Stimulated activated CD8-positive, alpha-beta memory T cell treated with anti-CD3 and anti-CD28 coated beads, Interleukin-12 subunit alpha, Interleukin-12 subunit beta, amount 100 ng/mL, for 24 hours (primary cell): ENCODE results near the gene ZNF555.

ENCODE experiments used
- DNase-seq: peaks from one replicate; pipeline ENCODE4 v3.0.0-alpha.2; 2020; ENCODE audit errors: extremely low read depth

ZNF555 gene

DNA sequence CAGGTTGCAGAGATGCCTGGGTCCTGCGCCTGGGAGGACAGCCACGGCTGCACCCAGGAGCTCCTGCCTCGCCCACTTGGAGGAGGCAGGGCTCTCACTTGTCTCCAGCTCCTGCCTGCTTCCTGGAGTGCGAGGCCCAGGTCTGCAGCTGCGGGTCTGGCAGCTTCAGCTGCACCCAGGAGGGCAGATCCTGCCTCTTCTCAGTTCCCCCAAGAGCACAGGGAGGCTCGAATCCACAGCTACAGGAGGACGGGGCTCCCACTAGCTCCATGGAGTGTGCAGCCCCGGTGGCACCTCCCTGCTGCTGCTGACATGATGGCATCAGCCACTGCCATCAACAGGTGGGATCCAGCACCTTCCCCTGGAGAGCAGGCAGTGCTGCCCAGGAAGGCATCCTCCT is 17.1 kb upstream of the ZNF555 start:
- DNase-seq: no peak

DNA sequence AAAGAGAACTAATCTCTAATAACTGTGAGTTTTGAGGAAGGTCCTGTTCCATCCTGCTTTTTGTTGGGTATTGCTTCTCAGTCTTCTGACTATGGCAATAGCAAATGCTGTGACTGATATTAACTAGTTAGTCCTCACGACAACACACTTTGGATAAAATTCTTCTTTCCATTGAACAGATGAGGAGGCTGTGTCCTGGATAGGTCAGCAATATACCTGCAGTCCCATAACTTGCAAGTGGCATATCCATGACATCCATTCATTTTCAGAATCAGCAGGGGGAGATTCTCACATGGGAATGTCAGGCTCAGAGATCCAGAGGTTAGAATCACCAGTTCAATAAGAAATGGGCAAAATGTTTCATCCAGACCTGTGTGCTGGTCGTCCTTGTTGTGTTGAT is 14.3 kb upstream of the ZNF555 start:
- no peak for DNase-seq

DNA sequence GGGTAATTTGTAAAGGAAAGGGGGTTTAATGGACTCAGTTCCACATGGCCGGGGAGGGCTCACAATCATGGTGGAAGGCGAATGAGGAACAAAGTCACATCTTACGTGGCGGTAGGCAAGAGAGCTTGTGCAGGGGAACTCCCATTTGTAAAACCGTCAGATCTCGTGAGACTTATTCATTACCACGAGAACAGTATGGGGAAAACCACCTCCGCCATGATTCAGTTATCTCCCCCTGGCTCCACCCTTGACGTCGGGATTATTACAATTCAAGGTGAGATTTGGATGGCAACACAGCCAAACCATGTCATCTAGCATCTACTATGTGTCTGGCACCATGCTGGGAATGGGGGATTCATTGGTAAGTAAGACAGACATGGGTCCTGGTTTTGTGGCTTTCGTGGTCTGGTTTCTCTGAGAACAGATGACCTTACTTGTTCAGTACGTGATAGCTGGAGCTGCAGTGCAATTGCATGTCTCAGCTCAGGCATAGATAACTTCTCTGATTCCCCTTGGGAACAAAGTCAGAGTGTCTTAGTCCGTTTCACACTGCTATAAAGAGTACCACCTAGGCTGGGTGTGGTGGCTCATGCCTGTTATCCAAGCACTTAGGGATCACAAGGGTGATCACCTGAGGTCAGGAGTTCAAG is 13.3 kb upstream of the ZNF555 start:
- no peak for DNase-seq

DNA sequence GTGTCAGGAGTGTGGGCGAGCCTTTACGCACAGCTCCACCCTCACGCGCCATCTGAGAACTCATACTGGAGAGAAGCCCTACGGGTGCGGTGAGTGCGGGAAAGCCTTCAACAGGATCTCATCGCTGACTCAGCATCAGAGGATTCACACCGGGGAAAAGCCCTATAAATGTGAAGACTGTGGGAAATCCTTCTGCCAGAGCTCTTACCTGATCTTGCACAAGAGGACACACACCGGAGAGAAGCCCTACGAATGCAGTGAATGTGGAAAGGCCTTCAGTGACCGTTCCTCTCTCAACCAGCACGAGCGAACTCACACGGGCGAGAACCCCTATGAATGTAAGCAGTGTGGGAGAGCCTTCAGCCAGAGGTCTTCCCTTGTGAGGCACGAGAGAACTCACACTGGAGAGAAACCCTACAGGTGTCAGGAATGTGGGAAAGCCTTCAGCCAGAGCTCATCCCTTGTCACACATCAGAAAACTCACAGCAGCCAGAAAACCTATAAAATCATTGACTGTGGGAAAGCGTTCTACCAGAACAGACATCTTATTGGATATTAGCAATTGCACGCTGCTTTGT is 6.9 kb upstream of the ZNF555 start:
- DNase-seq: no peak

DNA sequence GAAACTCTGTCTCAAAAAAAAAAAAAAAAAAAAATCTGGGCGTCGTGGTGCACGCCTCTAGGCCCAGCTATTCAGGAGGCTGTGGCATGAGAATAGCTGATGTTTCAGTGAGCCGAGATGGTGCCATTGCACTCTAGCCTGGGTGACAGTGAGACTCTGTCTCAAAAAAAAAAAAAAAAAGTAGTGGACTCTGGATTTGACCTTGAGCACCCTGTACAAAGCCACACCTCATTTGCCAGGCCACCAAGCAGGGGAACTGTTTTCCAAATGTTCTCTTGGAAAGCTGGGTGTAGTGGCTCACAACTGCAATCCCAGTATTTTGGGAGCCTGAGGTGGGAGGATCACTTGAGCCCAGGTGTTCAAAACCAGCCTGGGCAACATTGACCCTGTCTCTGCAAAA is 3.8 kb upstream of the ZNF555 start:
- no peak for DNase-seq

DNA sequence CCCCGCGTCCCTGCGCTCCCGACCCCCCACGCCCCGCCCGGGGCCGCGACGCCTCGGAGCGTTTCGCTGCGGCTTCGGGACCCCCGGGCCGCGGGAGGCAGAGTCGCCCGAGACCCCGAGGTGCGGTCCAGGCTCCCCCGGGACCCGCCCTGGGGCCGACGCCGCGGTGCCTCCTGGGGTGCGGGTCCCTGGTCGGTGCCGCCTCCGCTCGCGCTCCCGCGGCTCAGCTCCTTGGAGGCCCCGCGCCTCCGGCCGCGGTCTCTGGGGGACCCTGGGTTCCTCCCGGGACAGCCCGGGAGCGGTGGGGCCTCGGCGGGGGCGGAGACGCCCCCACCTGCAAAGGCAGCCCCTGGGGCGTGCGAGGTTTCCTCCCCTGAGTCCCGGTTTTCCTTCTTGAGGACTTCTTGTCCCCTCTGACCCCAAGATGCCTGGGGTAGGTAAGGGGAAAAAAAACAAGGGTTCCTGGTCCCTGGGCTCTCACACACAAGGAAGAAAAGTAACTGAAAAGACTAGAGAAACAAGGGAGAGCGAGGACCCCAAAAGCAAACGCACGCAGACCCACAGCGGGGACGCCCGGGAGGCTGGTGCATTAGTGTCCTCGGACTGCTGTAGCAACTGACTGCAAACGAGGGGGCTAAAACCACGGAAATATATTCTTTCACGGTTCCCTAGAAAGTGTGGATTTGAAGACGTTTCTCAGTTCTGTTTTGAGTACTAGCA is 740 bp downstream of the ZNF555 start:
- DNase-seq: no peak

DNA sequence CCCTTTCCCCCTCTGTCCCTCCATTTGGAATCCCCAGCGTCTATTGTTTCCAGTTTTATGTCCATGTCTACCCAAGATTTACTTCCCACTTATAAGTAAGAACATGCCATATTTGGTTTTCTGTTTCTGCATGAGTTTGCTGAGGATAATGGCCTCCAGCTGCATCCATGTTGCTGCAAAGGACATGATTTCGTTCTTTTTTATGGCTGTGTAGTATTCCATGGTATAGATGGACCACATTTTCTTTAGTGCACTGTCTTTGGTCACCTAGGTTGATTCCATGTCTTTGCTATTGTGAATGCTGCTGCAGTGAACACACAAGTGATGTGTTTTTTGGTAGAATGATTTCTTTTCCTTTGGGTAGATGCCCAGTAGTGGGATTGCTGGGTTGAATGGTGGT is 3.8 kb downstream of the ZNF555 start:
- no peak for DNase-seq

DNA sequence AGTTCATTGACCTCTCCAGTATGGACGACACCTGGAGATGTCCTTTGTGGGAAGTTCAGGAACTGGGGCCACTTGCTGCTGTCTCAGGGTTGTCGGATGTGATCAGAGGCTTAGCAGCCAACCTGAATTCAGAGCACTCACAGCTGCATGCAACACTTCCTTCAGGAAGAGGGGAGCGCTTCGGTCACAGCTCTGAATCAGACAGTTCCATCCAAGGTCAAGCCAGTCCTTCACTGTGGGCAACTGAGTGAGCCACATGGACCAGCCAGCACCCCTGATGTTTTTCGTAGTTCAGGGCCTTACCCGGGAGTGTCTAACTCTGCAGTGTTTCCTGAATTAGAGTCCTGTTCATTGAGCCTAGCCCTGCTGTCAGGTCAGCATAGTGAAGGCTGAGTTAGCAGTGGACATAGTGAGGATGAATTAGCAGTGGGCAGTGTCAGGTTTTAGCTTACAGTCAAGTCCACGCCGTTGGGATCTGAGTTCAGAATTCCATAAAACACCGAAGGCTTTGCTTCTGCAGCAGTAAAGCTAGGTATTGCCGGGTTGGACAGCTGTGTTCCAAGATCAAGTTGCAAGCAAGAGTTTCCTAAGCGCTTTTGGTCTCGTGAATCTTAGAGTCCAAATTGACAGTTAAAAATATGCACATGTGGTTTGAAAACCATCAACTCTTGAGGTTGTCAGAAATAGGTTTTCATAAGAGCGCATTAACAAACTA is 5.1 kb downstream of the ZNF555 start:
- no peak for DNase-seq

DNA sequence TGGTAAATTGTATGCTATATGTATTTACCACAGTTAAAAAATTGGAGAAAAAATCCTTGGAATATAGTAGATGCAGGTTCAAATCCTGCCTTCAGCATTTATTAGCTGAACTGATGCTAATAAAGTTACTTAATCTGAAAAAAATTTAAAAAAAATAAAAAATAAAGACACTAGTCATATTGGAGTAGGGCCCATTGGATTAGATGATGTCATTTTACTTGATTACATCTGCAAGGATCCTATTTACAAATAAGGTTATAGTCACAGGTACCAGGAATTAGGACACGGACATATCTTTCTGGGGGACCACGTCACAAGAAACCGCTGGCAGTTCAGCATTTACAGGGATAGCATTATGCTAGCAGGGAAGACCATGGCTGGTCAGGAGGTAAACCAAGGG is 6.2 kb downstream of the ZNF555 start:
- no peak for DNase-seq

DNA sequence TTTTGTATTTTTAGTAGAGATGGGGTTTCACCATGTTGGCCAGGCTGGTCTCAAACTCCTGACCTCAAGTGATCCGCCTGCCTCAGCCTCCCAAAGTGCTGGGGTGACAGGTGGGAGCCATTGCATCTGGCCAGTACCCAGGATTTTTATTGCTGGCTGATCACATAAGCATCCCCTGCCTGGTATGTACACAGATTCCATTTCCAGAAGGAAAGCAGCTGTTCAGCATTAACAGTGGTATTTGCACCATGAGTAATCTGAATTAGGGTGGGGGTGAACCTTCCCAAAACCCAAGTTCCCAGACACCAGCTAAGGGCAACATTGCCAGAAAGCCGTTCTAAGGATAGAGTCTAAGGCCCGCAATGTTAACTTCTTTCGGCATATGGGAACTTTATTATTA is 7.3 kb downstream of the ZNF555 start:
- no peak for DNase-seq

DNA sequence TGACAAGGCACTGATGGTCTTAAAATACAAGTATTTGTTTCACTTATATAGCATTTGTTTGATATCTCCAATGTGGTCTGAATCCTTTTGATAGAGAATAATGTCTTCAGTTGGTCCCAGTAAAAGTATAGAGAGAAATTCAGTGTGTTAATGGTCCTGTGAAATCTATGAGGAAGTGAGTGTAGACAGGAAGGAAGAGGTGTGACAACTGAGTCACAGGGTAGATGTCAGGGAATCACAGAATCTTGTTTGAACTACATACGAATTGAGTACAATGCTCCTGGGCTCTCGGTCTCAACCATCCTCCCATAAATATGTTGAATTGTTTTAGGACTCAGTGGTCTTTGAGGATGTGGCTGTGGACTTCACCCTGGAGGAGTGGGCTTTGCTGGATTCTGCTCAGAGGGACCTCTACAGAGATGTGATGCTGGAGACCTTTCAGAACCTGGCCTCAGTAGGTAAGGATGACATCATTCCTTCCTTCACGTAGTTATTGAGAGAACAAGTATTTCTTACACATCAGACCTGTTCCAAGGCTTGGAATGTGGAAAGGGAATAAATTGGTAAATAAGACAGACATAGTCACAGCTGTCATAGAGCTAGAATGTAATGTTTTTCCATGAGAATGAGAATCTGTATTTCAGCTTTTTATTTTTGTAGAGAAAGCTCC is 9.1 kb downstream of the ZNF555 start:
- DNase-seq: no peak

DNA sequence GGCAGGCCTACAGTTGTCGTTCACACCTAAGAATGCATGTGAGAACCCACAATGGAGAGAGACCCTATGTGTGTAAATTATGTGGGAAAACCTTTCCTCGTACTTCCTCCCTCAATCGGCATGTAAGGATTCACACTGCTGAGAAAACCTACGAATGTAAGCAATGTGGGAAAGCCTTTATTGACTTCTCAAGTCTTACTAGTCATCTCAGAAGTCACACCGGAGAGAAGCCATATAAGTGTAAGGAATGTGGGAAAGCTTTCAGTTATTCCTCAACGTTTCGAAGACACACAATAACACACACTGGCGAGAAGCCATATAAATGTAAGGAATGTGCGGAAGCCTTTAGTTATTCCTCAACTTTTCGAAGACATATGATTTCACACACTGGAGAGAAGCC is 11.3 kb downstream of the ZNF555 start:
- DNase-seq: no peak

DNA sequence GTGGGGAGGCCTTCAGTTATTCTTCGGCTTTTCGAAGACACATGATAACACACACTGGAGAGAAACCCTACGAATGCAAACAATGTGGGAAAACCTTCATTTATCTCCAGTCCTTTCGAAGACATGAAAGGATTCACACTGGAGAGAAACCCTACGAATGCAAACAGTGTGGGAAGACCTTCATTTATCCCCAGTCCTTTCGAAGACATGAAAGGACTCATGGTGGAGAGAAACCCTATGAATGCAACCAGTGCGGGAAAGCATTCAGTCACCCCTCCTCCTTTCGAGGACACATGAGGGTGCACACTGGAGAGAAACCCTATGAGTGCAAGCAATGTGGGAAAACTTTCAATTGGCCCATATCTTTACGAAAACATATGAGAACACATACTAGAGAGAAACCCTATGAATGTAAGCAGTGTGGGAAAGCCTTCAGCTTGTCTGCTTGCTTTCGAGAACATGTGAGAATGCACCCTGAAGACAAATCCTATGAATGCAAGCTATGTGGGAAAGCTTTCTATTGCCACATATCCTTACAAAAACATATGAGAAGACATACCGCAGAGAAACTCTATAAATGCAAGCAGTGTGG is 11.8 kb downstream of the ZNF555 start:
- DNase-seq: no peak

DNA sequence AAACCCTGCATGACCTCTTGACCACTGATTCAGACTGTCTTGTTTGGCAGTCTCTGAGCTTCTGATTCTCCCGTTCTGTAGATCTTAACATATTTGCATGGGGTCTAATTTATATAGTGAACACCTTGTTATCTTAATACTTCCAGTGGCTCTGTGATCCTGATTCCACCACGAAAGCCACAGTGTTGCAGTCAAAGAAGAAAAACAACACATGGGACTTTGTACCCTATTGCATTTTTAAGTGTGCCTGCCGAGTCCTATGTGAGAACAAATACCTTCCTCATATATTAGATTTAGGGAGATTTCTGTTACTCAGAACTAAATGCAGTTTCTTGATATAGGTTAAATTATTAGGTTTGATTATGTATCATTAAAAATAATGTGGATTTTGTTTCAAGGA is 13.6 kb downstream of the ZNF555 start:
- no peak for DNase-seq

DNA sequence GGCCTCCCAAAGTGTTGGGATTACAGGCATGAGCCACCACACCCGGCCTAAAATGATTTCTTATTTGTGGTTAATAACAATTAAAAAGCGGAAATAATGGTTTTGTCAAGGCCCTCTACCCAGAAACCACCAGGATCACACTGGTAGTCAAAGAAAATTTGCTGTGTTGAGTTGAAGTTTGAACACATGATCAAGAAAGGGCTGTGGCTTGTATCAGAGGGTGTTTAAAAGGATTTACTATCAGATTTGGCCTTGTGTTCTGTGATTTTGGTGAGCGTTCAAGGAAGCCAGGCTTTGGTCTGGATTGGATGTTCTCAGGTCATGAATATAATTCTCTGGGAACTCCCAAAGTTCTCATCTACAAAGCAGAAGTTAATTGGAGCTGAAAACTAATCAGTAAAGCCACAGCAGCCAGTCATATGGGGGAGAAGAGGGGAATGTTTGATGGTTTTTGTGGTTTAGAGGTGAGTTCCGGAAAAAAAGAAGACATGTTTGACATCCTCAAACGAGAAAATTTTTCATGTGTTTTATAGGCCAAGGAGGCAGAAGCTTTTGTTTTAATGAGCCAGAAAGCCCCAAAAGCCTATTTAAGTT is 15.3 kb downstream of the ZNF555 start:
- DNase-seq: no peak

DNA sequence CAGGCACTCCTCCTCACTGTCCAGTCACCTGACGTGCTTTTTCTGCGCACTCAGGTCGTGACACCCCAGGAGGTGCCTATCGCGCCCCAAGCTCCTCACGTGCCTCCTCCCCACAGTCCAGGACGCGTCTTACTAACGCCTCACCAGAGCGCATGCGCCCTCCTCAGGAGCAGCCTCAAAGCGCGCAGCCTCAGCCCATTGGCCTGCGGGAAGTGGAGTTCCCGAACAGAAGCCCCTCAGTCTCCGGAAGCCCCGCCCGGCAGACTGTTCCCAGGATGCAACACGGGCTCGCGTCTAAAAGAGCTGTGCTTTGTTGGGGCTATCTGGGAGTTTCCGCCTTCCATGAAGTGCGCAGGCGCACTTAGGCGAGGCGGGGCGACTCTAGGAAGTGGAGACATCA is 17.6 kb downstream of the ZNF555 start:
- no peak for DNase-seq

DNA sequence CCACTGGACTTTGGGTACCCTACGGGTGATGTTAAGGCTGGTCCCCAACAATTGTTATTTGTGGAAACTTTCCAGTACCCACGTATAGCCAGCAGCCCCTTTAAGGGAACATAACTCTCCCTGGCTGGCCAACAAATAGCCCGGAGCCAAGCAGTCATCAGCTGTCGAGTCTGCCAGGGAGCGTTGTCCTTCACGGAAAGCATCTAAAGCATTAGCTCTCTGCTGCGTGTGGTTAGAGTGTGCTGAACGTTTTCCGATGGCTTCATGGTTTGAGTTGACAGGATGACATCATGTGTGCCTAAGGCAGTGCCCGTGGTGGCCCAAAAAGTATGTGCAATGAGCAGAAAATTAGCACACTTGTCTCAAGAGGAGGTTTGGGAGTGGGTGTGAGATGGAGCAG is 22.5 kb downstream of the ZNF555 start:
- DNase-seq: no peak

DNA sequence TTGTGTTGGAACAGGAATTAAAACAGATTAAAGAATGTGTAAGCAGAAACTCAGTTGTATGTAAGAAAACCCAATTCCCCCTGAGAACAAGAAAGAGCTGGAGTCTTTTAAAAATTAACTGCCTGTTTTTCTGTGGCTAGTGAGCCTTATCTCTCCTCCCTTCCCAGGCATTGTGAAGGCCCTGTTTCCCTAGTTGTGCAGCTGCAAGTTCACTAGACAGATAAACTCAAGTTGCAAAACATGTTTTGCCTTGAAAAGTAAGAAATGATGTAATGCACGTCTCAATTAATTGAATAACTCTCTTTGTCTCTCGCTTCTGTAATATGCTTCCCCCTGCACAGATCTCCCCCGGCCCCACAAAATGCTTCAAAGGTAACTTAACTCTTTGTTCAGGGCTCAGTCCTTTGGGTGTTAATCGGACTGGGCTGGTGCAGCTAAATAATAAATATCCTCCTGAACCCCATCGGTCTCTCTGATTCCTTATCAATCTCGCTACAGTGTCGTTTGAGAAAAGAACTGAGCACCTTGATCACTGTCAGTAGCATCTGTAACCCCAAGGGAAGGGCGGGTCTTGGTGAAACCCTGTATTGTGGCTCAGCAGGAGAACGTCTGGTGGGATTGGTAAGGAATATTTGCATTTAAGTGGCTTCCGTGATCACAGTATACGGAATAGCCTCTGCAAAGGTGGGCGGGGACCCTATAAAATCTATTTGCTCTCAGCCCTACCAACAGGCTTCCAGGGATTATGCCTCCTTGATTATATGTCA is 24.2 kb downstream of the ZNF555 start:
- no peak for DNase-seq

DNA sequence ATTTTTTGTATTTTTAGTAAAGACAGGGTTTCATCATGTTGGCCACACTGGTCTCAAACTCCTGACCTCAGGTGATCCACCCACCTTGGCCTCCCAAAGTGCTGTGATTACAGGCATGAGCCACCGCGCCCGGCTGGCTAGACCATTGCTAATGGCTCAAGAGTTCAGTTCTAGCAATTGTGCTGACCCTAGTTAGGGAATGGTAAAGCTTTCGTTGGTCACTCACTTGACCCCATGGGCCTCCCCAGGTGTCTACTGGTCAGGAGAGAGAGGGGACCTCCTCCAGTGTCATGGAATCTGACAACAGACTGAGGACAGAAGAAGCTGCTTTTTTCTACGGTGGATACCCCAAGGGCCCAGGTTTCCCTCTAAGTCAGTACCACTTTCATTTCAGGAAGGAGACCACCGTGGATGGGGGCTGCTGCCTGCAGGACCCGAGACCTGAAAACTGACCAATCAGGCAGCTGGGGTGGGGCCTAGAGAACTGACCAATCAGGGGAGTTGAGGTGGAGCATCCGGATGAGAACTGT is 25.3 kb downstream of the ZNF555 start:
- no peak for DNase-seq
